ENCODE results near the gene C1QTNF8. TPM values are rescaled to one million over a fixed set of nuclear protein-coding genes. Genes with fewer than 3 reads are reported as not detected.

Gene C1QTNF8
- total RNA-seq, 1 experiment from 2014 or later: 0.27 TPM

DNA sequence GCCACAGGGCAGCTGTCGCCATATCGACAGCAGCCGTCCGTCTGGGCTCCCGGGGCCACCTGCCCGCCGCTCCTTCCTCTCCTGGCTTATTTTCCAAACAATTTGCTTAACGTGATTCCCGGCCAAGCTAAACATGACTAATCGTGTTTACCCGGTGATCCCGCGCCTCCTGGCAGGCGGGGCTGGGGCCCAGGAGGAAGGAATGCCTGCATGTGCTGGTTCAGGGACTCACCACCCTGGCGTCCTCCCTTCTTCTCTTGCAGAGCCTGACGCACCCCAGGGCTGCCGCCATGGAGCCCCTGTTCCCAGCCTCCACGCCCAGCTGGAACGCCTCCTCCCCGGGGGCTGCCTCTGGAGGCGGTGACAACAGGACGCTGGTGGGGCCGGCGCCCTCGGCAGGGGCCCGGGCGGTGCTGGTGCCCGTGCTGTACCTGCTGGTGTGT, 17.4 kb downstream of the C1QTNF8 start:
- intact Hi-C loops (cut with micrococcal nuclease): no loop called here
- H3K27ac ChIP-seq (ENCODE audit: low read depth, low read length): peak overlapping the region; percentile 92
- POLR2A ChIA-PET: no interaction called here
- no peaks in the 10 kb centered on the region for H3K36me3 ChIP-seq (ENCODE audit: control insufficient read depth in 1 of 2, insufficient read depth in 2 of 2, low read length in 2 of 2)
- CTCF ChIA-PET: interaction anchor here (0.6 to 1.0 kb wide), 2 partner anchors 21 to 30 kb away, joined by 3 to 6 read pairs; no protein-coding TSS in a partner anchor
- DNase-seq (ENCODE audit: low read depth, low spot score) (no peak), ATAC-seq (peak; percentile 37)
- H3K4me1 ChIP-seq (ENCODE audit: control insufficient read depth in 1 of 2, insufficient read depth in 2 of 2, low read length in 2 of 2): peaks cover 56 to 65% of the 10 kb centered on the region in 2 experiments
- H3K4me3 ChIP-seq (replicated peaks in 1 of 2; ENCODE audit: low read depth in 1 of 2, low read length in 2 of 2): peak overlapping the region; percentile 6 to 15; a peak in 2 of 4 replicates
- peak overlapping the region; percentile 69 for H3K4me2 ChIP-seq (ENCODE audit: low read length)
- H3K9me3 ChIP-seq (ENCODE audit: control insufficient read depth in 1 of 2, insufficient read depth in 1 of 2, low read depth in 1 of 2, low read length in 2 of 2): no peaks in the 10 kb centered on the region
- H3K79me2 ChIP-seq (ENCODE audit: insufficient read depth, low read length): peaks cover 9% of the 10 kb centered on the region
- no TSS peak for BruUV-seq (replicated peaks)
- no peak overlapping the region for H2AFZ ChIP-seq (ENCODE audit: low read depth, low read length, poor library complexity, severe bottlenecking)
- no peaks in the 10 kb centered on the region for H3K27me3 ChIP-seq (ENCODE audit: insufficient read depth, low read length)
- peak overlapping the region; percentile 56 for H3K9ac ChIP-seq (ENCODE audit: low read length)
- no peaks in the 10 kb centered on the region for H4K20me1 ChIP-seq (ENCODE audit: insufficient read depth)
- TF ChIP-seq YY1 (IDR thresholded peaks at IDR 0.05; ENCODE audit: extremely low read depth, insufficient replicate concordance, low read depth, low read length) (peak; percentile 57), POLR2AphosphoS5 (IDR thresholded peaks at IDR 0.05; ENCODE audit: low read depth, low read length) (peak; percentile 46), EZH2phosphoT487 (IDR thresholded peaks at IDR 0.05; ENCODE audit: borderline replicate concordance) (no peak)
- RAD21 ChIA-PET (ENCODE audit: low non-redundant PET in 1 of 2, low total read pairs in 2 of 2, uncharacterized antibody in 2 of 2, unreplicated experiment in 2 of 2): interaction anchor here in 1 of 2 experiments (0.8 kb wide), 1 partner anchor 21 kb away, joined by 3 read pairs; no protein-coding TSS in a partner anchor
- no peaks in the 10 kb centered on the region for H3K9me2 ChIP-seq (ENCODE audit: insufficient read depth)

DNA sequence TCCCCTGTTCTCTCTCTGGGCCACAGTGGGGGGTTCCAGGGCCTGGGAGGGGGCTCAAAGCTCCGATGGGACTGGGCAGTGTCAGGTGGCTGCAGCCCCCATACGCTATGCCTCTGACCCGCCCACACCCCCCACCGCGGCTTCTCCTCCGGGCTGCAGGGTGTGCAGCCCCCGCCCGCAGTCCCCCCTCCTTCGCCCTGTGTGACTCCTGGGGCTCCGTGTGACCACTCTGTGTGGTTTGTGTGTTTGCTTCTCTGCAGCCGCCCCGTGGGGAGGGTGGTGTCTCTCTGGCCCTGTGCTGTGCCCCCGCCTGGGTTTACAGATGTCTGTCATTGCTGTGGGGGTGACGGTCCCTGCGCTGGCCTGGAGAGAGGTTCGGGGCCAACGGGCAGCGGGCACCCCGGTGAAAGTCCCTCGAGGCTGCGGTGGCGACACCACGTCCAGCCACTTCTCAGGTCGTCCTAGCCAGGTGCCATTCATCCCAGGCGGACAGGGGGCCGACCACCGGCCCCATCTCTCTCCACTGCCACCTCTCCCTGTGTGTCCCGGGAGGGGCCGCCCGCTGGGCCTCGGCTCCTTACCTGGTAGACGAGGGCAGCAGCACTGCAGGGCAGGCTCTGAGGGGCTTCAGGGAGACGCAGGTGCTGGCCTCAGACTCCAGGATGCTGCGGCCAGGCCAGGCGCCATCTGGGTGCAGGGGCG, 18.0 kb downstream of the C1QTNF8 start:
- H3K4me2 ChIP-seq (ENCODE audit: low read length): peak overlapping the region; percentile 69
- POLR2A ChIA-PET: no interaction called here
- H3K27me3 ChIP-seq (ENCODE audit: insufficient read depth, low read length): no peaks in the 10 kb centered on the region
- RAD21 ChIA-PET (ENCODE audit: low non-redundant PET in 1 of 2, low total read pairs in 2 of 2, uncharacterized antibody in 2 of 2, unreplicated experiment in 2 of 2): interaction anchor here in 1 of 2 experiments (0.8 kb wide), 1 partner anchor 21 kb away, joined by 3 read pairs; no protein-coding TSS in a partner anchor
- H2AFZ ChIP-seq (ENCODE audit: low read depth, low read length, poor library complexity, severe bottlenecking): no peak overlapping the region
- H3K9ac ChIP-seq (ENCODE audit: low read length): peak overlapping the region; percentile 56
- TF ChIP-seq, protein P1, sequence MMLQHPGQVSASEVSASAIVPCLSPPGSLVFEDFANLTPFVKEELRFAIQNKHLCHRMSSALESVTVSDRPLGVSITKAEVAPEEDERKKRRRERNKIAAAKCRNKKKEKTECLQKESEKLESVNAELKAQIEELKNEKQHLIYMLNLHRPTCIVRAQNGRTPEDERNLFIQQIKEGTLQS (IDR thresholded peaks at IDR 0.05): no peak
- TF ChIP-seq RAD21 (IDR thresholded peaks at IDR 0.05; ENCODE audit: low read depth) (no peak), SRF (IDR thresholded peaks at IDR 0.05; ENCODE audit: low read depth) (no peak), JUND (IDR thresholded peaks at IDR 0.05) (no peak), FOSL1 (IDR thresholded peaks at IDR 0.05; ENCODE audit: low read depth) (no peak), CBX3 (IDR thresholded peaks at IDR 0.05; ENCODE audit: low read depth) (no peak), CEBPB (IDR thresholded peaks at IDR 0.05; ENCODE audit: low read depth) (no peak), EGR1 (IDR thresholded peaks at IDR 0.05; ENCODE audit: low read depth) (no peak)
- TF ChIP-seq, protein P2, sequence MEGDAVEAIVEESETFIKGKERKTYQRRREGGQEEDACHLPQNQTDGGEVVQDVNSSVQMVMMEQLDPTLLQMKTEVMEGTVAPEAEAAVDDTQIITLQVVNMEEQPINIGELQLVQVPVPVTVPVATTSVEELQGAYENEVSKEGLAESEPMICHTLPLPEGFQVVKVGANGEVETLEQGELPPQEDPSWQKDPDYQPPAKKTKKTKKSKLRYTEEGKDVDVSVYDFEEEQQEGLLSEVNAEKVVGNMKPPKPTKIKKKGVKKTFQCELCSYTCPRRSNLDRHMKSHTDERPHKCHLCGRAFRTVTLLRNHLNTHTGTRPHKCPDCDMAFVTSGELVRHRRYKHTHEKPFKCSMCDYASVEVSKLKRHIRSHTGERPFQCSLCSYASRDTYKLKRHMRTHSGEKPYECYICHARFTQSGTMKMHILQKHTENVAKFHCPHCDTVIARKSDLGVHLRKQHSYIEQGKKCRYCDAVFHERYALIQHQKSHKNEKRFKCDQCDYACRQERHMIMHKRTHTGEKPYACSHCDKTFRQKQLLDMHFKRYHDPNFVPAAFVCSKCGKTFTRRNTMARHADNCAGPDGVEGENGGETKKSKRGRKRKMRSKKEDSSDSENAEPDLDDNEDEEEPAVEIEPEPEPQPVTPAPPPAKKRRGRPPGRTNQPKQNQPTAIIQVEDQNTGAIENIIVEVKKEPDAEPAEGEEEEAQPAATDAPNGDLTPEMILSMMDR (IDR thresholded peaks at IDR 0.05 in 2 of 3, conservative IDR thresholded peaks at IDR 0.05 in 1 of 3; ENCODE audit: borderline replicate concordance in 1 of 3, insufficient read depth in 1 of 3, low read depth in 2 of 3, low read length in 2 of 3): no peak
- TF ChIP-seq, protein P3, sequence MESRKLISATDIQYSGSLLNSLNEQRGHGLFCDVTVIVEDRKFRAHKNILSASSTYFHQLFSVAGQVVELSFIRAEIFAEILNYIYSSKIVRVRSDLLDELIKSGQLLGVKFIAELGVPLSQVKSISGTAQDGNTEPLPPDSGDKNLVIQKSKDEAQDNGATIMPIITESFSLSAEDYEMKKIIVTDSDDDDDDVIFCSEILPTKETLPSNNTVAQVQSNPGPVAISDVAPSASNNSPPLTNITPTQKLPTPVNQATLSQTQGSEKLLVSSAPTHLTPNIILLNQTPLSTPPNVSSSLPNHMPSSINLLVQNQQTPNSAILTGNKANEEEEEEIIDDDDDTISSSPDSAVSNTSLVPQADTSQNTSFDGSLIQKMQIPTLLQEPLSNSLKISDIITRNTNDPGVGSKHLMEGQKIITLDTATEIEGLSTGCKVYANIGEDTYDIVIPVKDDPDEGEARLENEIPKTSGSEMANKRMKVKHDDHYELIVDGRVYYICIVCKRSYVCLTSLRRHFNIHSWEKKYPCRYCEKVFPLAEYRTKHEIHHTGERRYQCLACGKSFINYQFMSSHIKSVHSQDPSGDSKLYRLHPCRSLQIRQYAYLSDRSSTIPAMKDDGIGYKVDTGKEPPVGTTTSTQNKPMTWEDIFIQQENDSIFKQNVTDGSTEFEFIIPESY (IDR thresholded peaks at IDR 0.05; ENCODE audit: extremely low read depth, insufficient replicate concordance, low read length): no peak
- BruUV-seq (replicated peaks): no TSS peak
- peaks cover 4% of the 10 kb centered on the region; the same call in 1 of the 2 replicates for H3K79me2 ChIP-seq (ENCODE audit: insufficient read depth, low read length)
- H3K9me2 ChIP-seq (ENCODE audit: insufficient read depth): no peaks in the 10 kb centered on the region
- intact Hi-C loops (cut with micrococcal nuclease): no loop called here
- CTCF ChIA-PET: interaction anchor here (0.6 to 1.0 kb wide), 2 partner anchors 21 to 30 kb away, joined by 3 to 6 read pairs; no protein-coding TSS in a partner anchor
- peaks cover 55 to 63% of the 10 kb centered on the region in 2 experiments for H3K4me1 ChIP-seq (ENCODE audit: control insufficient read depth in 1 of 2, insufficient read depth in 2 of 2, low read length in 2 of 2)
- ATAC-seq (no peak), DNase-seq (ENCODE audit: low read depth, low spot score) (no peak)
- H3K27ac ChIP-seq (ENCODE audit: low read depth, low read length): peak overlapping the region; percentile 92
- no peaks in the 10 kb centered on the region for H3K9me3 ChIP-seq (ENCODE audit: control insufficient read depth in 1 of 2, insufficient read depth in 1 of 2, low read depth in 1 of 2, low read length in 2 of 2)
- no peaks in the 10 kb centered on the region for H3K36me3 ChIP-seq (ENCODE audit: control insufficient read depth in 1 of 2, insufficient read depth in 2 of 2, low read length in 2 of 2)
- H4K20me1 ChIP-seq (ENCODE audit: insufficient read depth): no peaks in the 10 kb centered on the region
- peak overlapping the region; percentile 6 to 15; a peak in 3 of 4 replicates for H3K4me3 ChIP-seq (replicated peaks in 1 of 2; ENCODE audit: low read depth in 1 of 2, low read length in 2 of 2)
